H9 (cell line): ENCODE measurements around the gene DGUOK. TPM values are rescaled to one million over a fixed set of nuclear protein-coding genes. Genes with fewer than 3 reads are reported as not detected.

Experiments used
- DNase-seq: peaks from one replicate; pipeline ENCODE4 v3.0.0-alpha.2; 2017
- H2AFZ ChIP-seq: one replicate; pipeline ENCODE4 v1.6.1; 2013; ENCODE audit warnings: mild to moderate bottlenecking, low read length, control low read depth, moderate library complexity
- H2AK5ac ChIP-seq: 2 replicates; pipeline ENCODE4 v1.6.1; 2013; ENCODE audit warnings: low read length, control low read depth, mixed read lengths; ENCODE audit not compliant: insufficient read length
- H2BK120ac ChIP-seq: one replicate; pipeline ENCODE4 v1.6.1; 2013; ENCODE audit warnings: low read depth, mild to moderate bottlenecking, low read length, control low read depth, inconsistent platforms; ENCODE audit not compliant: poor library complexity, severe bottlenecking
- H2BK12ac ChIP-seq: 2 replicates; pipeline ENCODE4 v1.6.1; 2013; ENCODE audit warnings: low read length, control low read depth, mixed read lengths, low read depth; ENCODE audit not compliant: insufficient read length
- H2BK15ac ChIP-seq: 2 replicates; pipeline ENCODE4 v1.6.1; 2013; ENCODE audit warnings: low read depth, low read length, control low read depth
- H2BK20ac ChIP-seq: one replicate; pipeline ENCODE4 v1.6.1; 2013; ENCODE audit warnings: low read depth, mild to moderate bottlenecking, low read length, control low read depth, inconsistent platforms; ENCODE audit not compliant: poor library complexity, severe bottlenecking
- H2BK5ac ChIP-seq: 2 replicates; pipeline ENCODE4 v1.6.1; 2013; ENCODE audit warnings: low read length, control low read depth, mixed read lengths; ENCODE audit not compliant: insufficient read length
- H3K14ac ChIP-seq: 2 replicates; pipeline ENCODE4 v1.6.1; 2013; ENCODE audit warnings: low read length, control low read depth; ENCODE audit not compliant: insufficient read depth
- H3K18ac ChIP-seq: 2 replicates; pipeline ENCODE4 v1.6.1; 2013; ENCODE audit warnings: low read depth, mild to moderate bottlenecking, mixed read lengths, low read length, control low read depth; ENCODE audit not compliant: insufficient read length
- H3K23ac ChIP-seq: 2 replicates; pipeline ENCODE4 v1.6.1; 2013; ENCODE audit warnings: low read length, control low read depth, mixed read lengths, low read depth; ENCODE audit not compliant: insufficient read length
- H3K23me2 ChIP-seq: 2 replicates; pipeline ENCODE4 v1.6.1; 2013; ENCODE audit warnings: low read depth, mild to moderate bottlenecking, mixed read lengths, low read length, control low read depth; ENCODE audit not compliant: insufficient read length, poor library complexity, severe bottlenecking
- H3K27ac ChIP-seq: 2 replicates; pipeline ENCODE4 v1.5.1; 2013; ENCODE audit warnings: low read length, control low read depth, mixed read lengths, low read depth; ENCODE audit not compliant: insufficient read length
- H3K27me3 ChIP-seq: 2 replicates; pipeline ENCODE4 v1.6.1; 2013; ENCODE audit warnings: low read length, control low read depth, inconsistent platforms; ENCODE audit not compliant: insufficient read depth
- H3K4ac ChIP-seq: 2 replicates; pipeline ENCODE4 v1.6.1; 2013; ENCODE audit warnings: low read depth, mild to moderate bottlenecking, control low read depth, inconsistent platforms, low read length, moderate library complexity
- H3K4me1 ChIP-seq: 2 replicates; pipeline ENCODE4 v1.6.1; 2013; ENCODE audit warnings: low read length, control low read depth, inconsistent platforms; ENCODE audit not compliant: insufficient read depth
- H3K4me2 ChIP-seq: 2 replicates; pipeline ENCODE4 v1.6.1; 2013; ENCODE audit warnings: low read length, control low read depth, mixed read lengths; ENCODE audit not compliant: insufficient read length, insufficient read depth
- H3K56ac ChIP-seq: 2 replicates; pipeline ENCODE4 v1.6.1; 2013; ENCODE audit warnings: low read depth, mild to moderate bottlenecking, mixed read lengths, low read length, control low read depth; ENCODE audit not compliant: insufficient read length
- H3K79me1 ChIP-seq: 2 replicates; pipeline ENCODE4 v1.6.1; 2013; ENCODE audit warnings: low read depth, mild to moderate bottlenecking, moderate library complexity, low read length, control low read depth, inconsistent platforms; ENCODE audit not compliant: insufficient read depth, poor library complexity, severe bottlenecking
- H3K79me2 ChIP-seq: 2 replicates; pipeline ENCODE4 v1.6.1; 2013; ENCODE audit warnings: low read length, control low read depth, inconsistent platforms; ENCODE audit not compliant: insufficient read depth
- H3K9ac ChIP-seq: 2 replicates; pipeline ENCODE4 v1.6.1; 2013; ENCODE audit warnings: low read length, control low read depth, mixed read lengths; ENCODE audit not compliant: insufficient read length; ENCODE audit errors: extremely low read depth
- H3K9me3 ChIP-seq: one replicate; pipeline ENCODE4 v1.6.1; 2013; ENCODE audit warnings: low read depth, low read length, inconsistent platforms; ENCODE audit not compliant: control insufficient read depth
- H3T11ph ChIP-seq: one replicate; pipeline ENCODE4 v1.6.1; 2013; ENCODE audit warnings: mild to moderate bottlenecking, low read length, control low read depth, inconsistent platforms
- H4K20me1 ChIP-seq: one replicate; pipeline ENCODE4 v1.6.1; 2013; ENCODE audit not compliant: control insufficient read depth, insufficient read length, insufficient read depth
- H4K5ac ChIP-seq: 2 replicates; pipeline ENCODE4 v1.6.1; 2013; ENCODE audit warnings: low read depth, mild to moderate bottlenecking, mixed read lengths, low read length, control low read depth; ENCODE audit not compliant: insufficient read length
- H4K8ac ChIP-seq: replicated peaks from 2 replicates; pipeline ENCODE4 v1.6.1; 2013; ENCODE audit warnings: low read length, control low read depth, mixed read lengths, low read depth; ENCODE audit not compliant: insufficient read length
- H4K91ac ChIP-seq: 2 replicates; pipeline ENCODE4 v1.6.1; 2013; ENCODE audit warnings: low read depth, mild to moderate bottlenecking, moderate library complexity, mixed read lengths, low read length, control low read depth; ENCODE audit not compliant: insufficient read length
- H3K27ac Mint-ChIP-seq, 3 experiments: 2 replicates in 2 of 3; 3 replicates in 1 of 3; pipeline ENCODE4 v1.8.0; 2020 to 2021; ENCODE audit warnings: mixed read lengths in 3 of 3, mild to moderate bottlenecking in 1 of 3, moderate library complexity in 1 of 3
- H3K27me3 Mint-ChIP-seq: 2 replicates; pipeline ENCODE4 v1.8.0; 2021; ENCODE audit warnings: low read depth, mild to moderate bottlenecking, moderate library complexity, mixed read lengths
- H3K36me3 Mint-ChIP-seq, 3 experiments: 2 replicates in 2 of 3; 3 replicates in 1 of 3; pipeline ENCODE4 v1.8.0; 2020 to 2021; ENCODE audit warnings: low read depth in 3 of 3, mixed read lengths in 3 of 3; ENCODE audit not compliant: insufficient read depth in 1 of 3
- H3K4me1 Mint-ChIP-seq, 2 experiments: 2 replicates each; pipeline ENCODE4 v1.8.0; 2020; ENCODE audit warnings: mixed read lengths in 2 of 2
- H3K4me3 Mint-ChIP-seq, 2 experiments: 2 replicates in 1 of 2; 3 replicates in 1 of 2; pipeline ENCODE4 v1.8.0; 2020 to 2021; ENCODE audit warnings: mild to moderate bottlenecking in 2 of 2, mixed read lengths in 2 of 2, moderate library complexity in 1 of 2
- H3K9me3 Mint-ChIP-seq, 2 experiments: 2 replicates in 1 of 2; 3 replicates in 1 of 2; pipeline ENCODE4 v1.8.0; 2020; ENCODE audit warnings: mild to moderate bottlenecking in 2 of 2, mixed read lengths in 2 of 2, moderate library complexity in 1 of 2
- whole genome bisulfite sequencing: extraction: QIAGEN DNeasy Blood & Tissue Kit; methylation state at CpG from one replicate; pipeline ENCODE4 v1.1.7; 2013; ENCODE audit warnings: missing lambda C conversion rate, low lambda C conversion rate, mixed read lengths; ENCODE audit not compliant: insufficient read length; ENCODE audit errors: extremely low coverage; 5-methylcytosine and 5-hydroxymethylcytosine counted together
- total RNA-seq: library from RNA; stranded (reverse); gene quantifications from 2 replicates; pipeline ENCODE4 v1.2.1, GENCODE V29; 2021
- TF ChIP-seq, protein P1 (sequence below): fragments of 200-600 bp; sonication (generic); conservative IDR thresholded peaks from 3 replicates; pipeline ENCODE4 v1.8.0; 2021; ENCODE audit warnings: antibody characterized with exemption, mild to moderate bottlenecking

Gene DGUOK
- total RNA-seq, 1 experiment from 2014 or later, result 98.5 TPM

DNA sequence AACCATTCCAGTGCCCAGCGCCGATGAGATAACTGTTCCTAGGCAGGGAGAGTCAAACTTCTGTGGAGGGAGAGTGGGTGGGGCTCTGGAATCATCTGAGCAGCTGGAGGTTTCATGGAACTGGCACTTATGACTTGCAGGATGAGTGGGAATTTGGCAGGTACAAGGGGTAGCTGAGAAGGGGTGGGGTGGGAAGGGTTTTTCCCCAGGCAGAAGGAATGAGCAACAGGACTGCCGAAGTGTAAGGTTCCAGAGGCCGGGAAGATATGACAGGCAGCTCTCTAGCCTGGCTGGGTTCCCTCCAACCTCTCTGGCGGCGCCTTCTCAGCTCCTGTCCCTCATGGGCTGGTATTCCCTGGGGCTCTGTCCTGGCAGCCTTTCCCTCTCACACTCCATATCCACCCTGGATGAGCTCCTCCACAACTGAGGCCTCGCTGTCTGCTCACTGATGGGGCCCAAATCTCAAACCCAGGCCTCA is 55.5 kb downstream of the DGUOK start:
- Histone ChIP-seq H3K27me3 (peaks cover 18% of the 10 kb centered on the region; the same call in 1 of the 2 replicates), H2BK20ac (no peak overlapping the region), H4K91ac (no peak overlapping the region), H3K79me1 (no peaks in the 10 kb centered on the region), H4K5ac (no peak overlapping the region), H4K8ac (no peak overlapping the region), H3K4me2 (peak overlapping the region; percentile 65), H3K23me2 (peaks cover 24% of the 10 kb centered on the region), H2BK12ac (no peak overlapping the region), H3K4me1 (peaks cover 13% of the 10 kb centered on the region; the same call in 1 of the 2 replicates), H2BK5ac (no peak overlapping the region), H3K56ac (no peak overlapping the region), H3K9ac (no peak overlapping the region), H2BK120ac (no peak overlapping the region), H3K18ac (no peak overlapping the region), H2AFZ (no peak overlapping the region), H4K20me1 (peaks cover 2% of the 10 kb centered on the region), H3K4ac (no peak overlapping the region), H2AK5ac (no peak overlapping the region), H3K9me3 (no peaks in the 10 kb centered on the region), H3K27ac (no peak overlapping the region), H3T11ph (no peak overlapping the region), H3K79me2 (no peaks in the 10 kb centered on the region; the same call in 1 of the 2 replicates), H2BK15ac (no peak overlapping the region), H3K23ac (no peak overlapping the region), H3K14ac (no peak overlapping the region; the same call in 1 of the 2 replicates)
- H3K4me3 Mint-ChIP-seq, result peak overlapping the region; percentile 63 to 84; a peak in 4 of 5 replicates
- no peak for DNase-seq
- peaks cover 9 to 14% (median 9%) of the 10 kb centered on the region in 3 experiments for H3K36me3 Mint-ChIP-seq
- H3K9me3 Mint-ChIP-seq, result no peaks in the 10 kb centered on the region
- H3K27me3 Mint-ChIP-seq, result peaks cover 73% of the 10 kb centered on the region
- WGBS, result no CpG with 5 or more reads among the region's 7 CpGs
- H3K27ac Mint-ChIP-seq, result no peak overlapping the region
- H3K4me1 Mint-ChIP-seq, result peaks cover 56% of the 10 kb centered on the region in 2 experiments
- TF ChIP-seq, protein P1, sequence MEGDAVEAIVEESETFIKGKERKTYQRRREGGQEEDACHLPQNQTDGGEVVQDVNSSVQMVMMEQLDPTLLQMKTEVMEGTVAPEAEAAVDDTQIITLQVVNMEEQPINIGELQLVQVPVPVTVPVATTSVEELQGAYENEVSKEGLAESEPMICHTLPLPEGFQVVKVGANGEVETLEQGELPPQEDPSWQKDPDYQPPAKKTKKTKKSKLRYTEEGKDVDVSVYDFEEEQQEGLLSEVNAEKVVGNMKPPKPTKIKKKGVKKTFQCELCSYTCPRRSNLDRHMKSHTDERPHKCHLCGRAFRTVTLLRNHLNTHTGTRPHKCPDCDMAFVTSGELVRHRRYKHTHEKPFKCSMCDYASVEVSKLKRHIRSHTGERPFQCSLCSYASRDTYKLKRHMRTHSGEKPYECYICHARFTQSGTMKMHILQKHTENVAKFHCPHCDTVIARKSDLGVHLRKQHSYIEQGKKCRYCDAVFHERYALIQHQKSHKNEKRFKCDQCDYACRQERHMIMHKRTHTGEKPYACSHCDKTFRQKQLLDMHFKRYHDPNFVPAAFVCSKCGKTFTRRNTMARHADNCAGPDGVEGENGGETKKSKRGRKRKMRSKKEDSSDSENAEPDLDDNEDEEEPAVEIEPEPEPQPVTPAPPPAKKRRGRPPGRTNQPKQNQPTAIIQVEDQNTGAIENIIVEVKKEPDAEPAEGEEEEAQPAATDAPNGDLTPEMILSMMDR, result no peak
